OCI-LY3 (cell line): ENCODE results near the gene NCOA1.

Experiments used
- H2AFZ ChIP-seq: fragments of 200-600, 300-600 bp; shearing (Covaris generic); 2 replicates; pipeline ENCODE4 v1.6.0; 2014; ENCODE audit warnings: antibody characterized with exemption, low read depth, low read length
- H3K27ac ChIP-seq: fragments of 200-600, 300-600 bp; sonication (generic); 2 replicates; pipeline ENCODE4 v1.5.1; 2014; ENCODE audit warnings: mild to moderate bottlenecking, low read length, moderate library complexity, mixed read lengths
- H3K27me3 ChIP-seq: fragments of 200-600, 300-600 bp; sonication (generic); 2 replicates; pipeline ENCODE4 v1.6.1; 2014; ENCODE audit warnings: low read depth, low read length, mixed read lengths
- H3K36me3 ChIP-seq: fragments of 200-600, 300-600 bp; sonication (generic); replicated peaks from 2 replicates; pipeline ENCODE3; 2014; ENCODE audit warnings: low read depth, low read length, mixed read lengths
- H3K4me1 ChIP-seq: fragments of 300-600, 200-600 bp; sonication (generic); 2 replicates; pipeline ENCODE4 v1.6.1; 2014; ENCODE audit warnings: low read length, mixed read lengths
- H3K4me2 ChIP-seq: fragments of 200-600, 300-600 bp; sonication (generic); 2 replicates; pipeline ENCODE4 v1.6.1; 2014; ENCODE audit warnings: low read length, mixed read lengths
- H3K4me3 ChIP-seq: fragments of 300-600, 200-600 bp; sonication (generic); 2 replicates; pipeline ENCODE4 v1.5.1; 2014; ENCODE audit warnings: antibody characterized with exemption, mild to moderate bottlenecking, low read length, moderate library complexity
- H3K79me2 ChIP-seq: fragments of 300-600, 200-600 bp; shearing (Covaris generic); 2 replicates; pipeline ENCODE4 v1.6.1; 2014; ENCODE audit warnings: mild to moderate bottlenecking, low read length, mixed read lengths
- H3K9ac ChIP-seq: fragments of 300-600, 200-600 bp; shearing (Covaris generic); 2 replicates; pipeline ENCODE4 v1.6.0; 2014; ENCODE audit warnings: mild to moderate bottlenecking, low read length, moderate library complexity
- H3K9me3 ChIP-seq: fragments of 200-600, 300-600 bp; shearing (Covaris generic); 2 replicates; pipeline ENCODE4 v1.6.1; 2014; ENCODE audit warnings: low read length, mixed read lengths; ENCODE audit not compliant: insufficient read depth
- H4K20me1 ChIP-seq: fragments of 200-600, 300-600 bp; sonication (generic); 2 replicates; pipeline ENCODE4 v1.6.1; 2016; ENCODE audit warnings: low read length, mixed read lengths; ENCODE audit not compliant: insufficient read depth
- CTCF ChIP-seq: fragments of 200-600, 300-600 bp; sonication (generic); IDR thresholded peaks from 2 replicates; pipeline ENCODE4 v1.5.1; 2014; ENCODE audit warnings: antibody characterized with exemption, low read length, low read depth
- EZH2phosphoT487 ChIP-seq: fragments of 200-600 bp; shearing (Covaris generic); IDR thresholded peaks from 2 replicates; pipeline ENCODE4 v1.6.1; 2018; ENCODE audit warnings: antibody characterized with exemption, mixed run types, low read depth

The NCOA1 gene

GRCh38 chr2:24620936-24621335, 129.9 kb downstream of the NCOA1 start:
- Histone ChIP-seq H3K4me1 (no peaks in the 10 kb centered on the region), H3K4me3 (no peak overlapping the region), H4K20me1 (no peaks in the 10 kb centered on the region), H3K27me3 (no peaks in the 10 kb centered on the region), H3K9me3 (no peaks in the 10 kb centered on the region), H3K9ac (no peak overlapping the region), H3K79me2 (no peaks in the 10 kb centered on the region), H3K4me2 (no peak overlapping the region), H3K27ac (no peak overlapping the region), H3K36me3 (no peaks in the 10 kb centered on the region), H2AFZ (no peak overlapping the region)
- no peak for TF ChIP-seq CTCF
- TF ChIP-seq EZH2phosphoT487: no peak

- TF ChIP-seq EZH2phosphoT487 (no peak), CTCF (no peak)
- H3K9me3 ChIP-seq: no peaks in the 10 kb centered on the region
- H2AFZ ChIP-seq: no peak overlapping the region
Observed at GRCh38 chr2:24621779-24622538, 130.9 kb downstream of the NCOA1 start.

DNA sequence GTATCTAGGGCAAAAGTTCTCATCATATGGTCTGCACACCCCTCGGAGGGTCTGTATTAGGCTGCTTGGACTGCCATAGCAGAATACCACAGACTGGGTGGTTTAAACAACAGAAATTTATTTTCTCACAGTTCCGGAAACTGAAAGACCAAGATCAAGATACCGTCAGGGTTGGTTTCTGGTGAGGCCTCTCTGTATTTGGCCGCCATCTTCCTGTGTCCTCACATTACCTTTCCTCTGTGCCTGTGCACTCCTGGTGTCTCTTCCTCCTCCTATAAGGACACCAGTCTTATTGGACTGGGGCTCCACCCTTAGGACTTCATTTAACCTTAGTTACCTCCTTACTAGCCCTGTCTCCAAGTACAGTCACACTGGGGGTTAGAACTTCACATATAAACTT, 132.5 kb downstream of the NCOA1 start:
- no peak overlapping the region for H3K4me3 ChIP-seq
- TF ChIP-seq EZH2phosphoT487: no peak
- no peak for TF ChIP-seq CTCF
- no peaks in the 10 kb centered on the region for H4K20me1 ChIP-seq
- no peaks in the 10 kb centered on the region for H3K36me3 ChIP-seq
- no peaks in the 10 kb centered on the region for H3K27me3 ChIP-seq
- no peak overlapping the region for H2AFZ ChIP-seq
- no peaks in the 10 kb centered on the region for H3K4me1 ChIP-seq
- H3K27ac ChIP-seq: no peak overlapping the region
- H3K79me2 ChIP-seq: no peaks in the 10 kb centered on the region; the same call in 1 of the 2 replicates
- H3K9me3 ChIP-seq: no peaks in the 10 kb centered on the region
- H3K4me2 ChIP-seq: no peak overlapping the region
- H3K9ac ChIP-seq: no peak overlapping the region

More at GRCh38 chr2:24621779-24622538, 130.9 kb downstream of the NCOA1 start:
- H4K20me1 ChIP-seq: no peaks in the 10 kb centered on the region
- H3K4me3 ChIP-seq: no peak overlapping the region
- H3K4me1 ChIP-seq: no peaks in the 10 kb centered on the region
- no peak overlapping the region for H3K4me2 ChIP-seq
- H3K9ac ChIP-seq: no peak overlapping the region
- H3K79me2 ChIP-seq: no peaks in the 10 kb centered on the region
- H3K36me3 ChIP-seq: no peaks in the 10 kb centered on the region
- H3K27me3 ChIP-seq: no peaks in the 10 kb centered on the region
- H3K27ac ChIP-seq: no peak overlapping the region

DNA sequence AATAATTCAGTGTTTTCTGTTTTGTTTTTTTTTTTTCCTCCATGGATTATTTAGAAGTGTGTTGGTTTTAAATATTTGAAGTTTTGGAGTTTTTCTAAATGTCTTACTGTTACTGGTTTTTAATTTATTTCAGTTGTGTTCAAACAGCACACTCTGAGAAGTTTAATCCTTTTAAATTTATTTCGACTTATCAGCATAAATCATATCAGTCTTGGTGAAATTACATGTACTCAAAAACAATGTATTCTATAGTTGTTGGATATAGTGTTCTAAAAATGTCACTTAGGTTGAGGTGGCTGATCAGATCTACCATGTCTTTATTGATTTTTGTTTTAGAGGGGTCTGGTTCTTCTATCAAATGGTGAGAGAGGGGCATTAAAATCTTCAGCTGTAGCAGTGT, 134.7 kb downstream of the NCOA1 start:
- no peaks in the 10 kb centered on the region for H3K27me3 ChIP-seq
- no peaks in the 10 kb centered on the region for H3K4me1 ChIP-seq
- no peak overlapping the region for H3K9ac ChIP-seq
- H3K4me2 ChIP-seq: no peak overlapping the region
- H3K4me3 ChIP-seq: no peak overlapping the region
- H3K9me3 ChIP-seq: no peaks in the 10 kb centered on the region
- H3K27ac ChIP-seq: no peak overlapping the region
- no peaks in the 10 kb centered on the region; the same call in 1 of the 2 replicates for H3K79me2 ChIP-seq
- no peaks in the 10 kb centered on the region for H3K36me3 ChIP-seq
- no peak overlapping the region for H2AFZ ChIP-seq
- TF ChIP-seq EZH2phosphoT487: no peak
- no peak for TF ChIP-seq CTCF
- H4K20me1 ChIP-seq: no peaks in the 10 kb centered on the region
